ENCODE measurements around the gene CNNM4. TPM values are rescaled to one million over a fixed set of nuclear protein-coding genes. Genes with fewer than 3 reads are reported as not detected.

The CNNM4 gene
- polyA plus RNA-seq, 1 donor from 2014 or later, result 7.5 TPM

- H4K20me1 ChIP-seq (ENCODE audit: insufficient read depth), result no peaks in the 10 kb centered on the region
- H3K27ac ChIP-seq (ENCODE audit: low read length), result no peak overlapping the region
- H3K27me3 ChIP-seq (ENCODE audit: insufficient read depth, low read depth, low read length), result no peaks in the 10 kb centered on the region
- H3K4me3 ChIP-seq (ENCODE audit: low read length), result no peak overlapping the region
- H3K36me3 ChIP-seq (ENCODE audit: insufficient read depth, low read length), result no peaks in the 10 kb centered on the region
- H3K9me3 ChIP-seq (ENCODE audit: low read length), result no peaks in the 10 kb centered on the region
- H2AFZ ChIP-seq (ENCODE audit: low read depth, low read length), result no peak overlapping the region
- TF ChIP-seq MXI1 (conservative IDR thresholded peaks at IDR 0.05; ENCODE audit: poor library complexity, severe bottlenecking), result no peak
- no peak for TF ChIP-seq EP300 (conservative IDR thresholded peaks at IDR 0.05; ENCODE audit: poor library complexity, severe bottlenecking)
- TF ChIP-seq POLR2AphosphoS5 (IDR thresholded peaks at IDR 0.05), result no peak
- TF ChIP-seq RAD21 (conservative IDR thresholded peaks at IDR 0.05), result no peak
- no peak for TF ChIP-seq EZH2 (IDR thresholded peaks at IDR 0.05; ENCODE audit: borderline replicate concordance, insufficient read depth, low read length, poor library complexity, severe bottlenecking)
- no peak for TF ChIP-seq CTCF (IDR thresholded peaks at IDR 0.05; ENCODE audit: poor library complexity, severe bottlenecking)
- no peak for TF ChIP-seq SMC3 (conservative IDR thresholded peaks at IDR 0.05; ENCODE audit: poor library complexity)
- TF ChIP-seq TAF1 (IDR thresholded peaks at IDR 0.05; ENCODE audit: low read depth), result no peak
- TF ChIP-seq REST (IDR thresholded peaks at IDR 0.05; ENCODE audit: borderline replicate concordance), result no peak
- H3K4me2 ChIP-seq (ENCODE audit: low read length), result no peak overlapping the region
- H3K9me2 ChIP-seq (ENCODE audit: insufficient read depth, low read length), result no peaks in the 10 kb centered on the region
- H3K79me2 ChIP-seq (replicated peaks; ENCODE audit: insufficient read depth, low read length), result no peaks in the 10 kb centered on the region
- H3F3A ChIP-seq (ENCODE audit: insufficient read depth, low read length, poor library complexity, severe bottlenecking), result no peaks in the 10 kb centered on the region
- no peak overlapping the region for H3K9ac ChIP-seq (ENCODE audit: low read length)
Measured at GRCh38 chr2:96770442-96771202, 9.9 kb downstream of the CNNM4 start.

- Histone ChIP-seq H3K27ac (ENCODE audit: low read length) (no peak overlapping the region), H2AFZ (ENCODE audit: low read depth, low read length) (no peak overlapping the region), H3K36me3 (ENCODE audit: insufficient read depth, low read length) (no peaks in the 10 kb centered on the region), H3K79me2 (replicated peaks; ENCODE audit: insufficient read depth, low read length) (no peaks in the 10 kb centered on the region), H3K4me2 (ENCODE audit: low read length) (no peak overlapping the region), H3K9me3 (ENCODE audit: low read length) (no peaks in the 10 kb centered on the region), H3K9ac (ENCODE audit: low read length) (no peak overlapping the region), H3K4me3 (ENCODE audit: low read length) (no peak overlapping the region), H3K27me3 (ENCODE audit: insufficient read depth, low read depth, low read length) (no peaks in the 10 kb centered on the region), H4K20me1 (ENCODE audit: insufficient read depth) (no peaks in the 10 kb centered on the region), H3F3A (ENCODE audit: insufficient read depth, low read length, poor library complexity, severe bottlenecking) (no peaks in the 10 kb centered on the region), H3K9me2 (ENCODE audit: insufficient read depth, low read length) (no peaks in the 10 kb centered on the region)
- no peak for TF ChIP-seq POLR2AphosphoS5 (IDR thresholded peaks at IDR 0.05)
- TF ChIP-seq SMC3 (conservative IDR thresholded peaks at IDR 0.05; ENCODE audit: poor library complexity), result no peak
- TF ChIP-seq MXI1 (conservative IDR thresholded peaks at IDR 0.05; ENCODE audit: poor library complexity, severe bottlenecking), result no peak
- TF ChIP-seq REST (IDR thresholded peaks at IDR 0.05; ENCODE audit: borderline replicate concordance), result no peak
Measured at GRCh38 chr2:96771796-96772618, 11.3 kb downstream of the CNNM4 start.
